Stimulated activated CD4-positive, alpha-beta T cell treated with anti-CD3 and anti-CD28 coated beads, Interleukin-15, amount 100 ng/mL, for 24 hours (primary cell): ENCODE data around the gene CLDN25.

ENCODE experiments used
- DNase-seq: peaks from one replicate; pipeline ENCODE4 v3.0.0-alpha.2; 2020

The CLDN25 gene

GRCh38 chr11:113814181-113814580 lies 34.6 kb downstream of the CLDN25 start:
- no peak for DNase-seq

DNA sequence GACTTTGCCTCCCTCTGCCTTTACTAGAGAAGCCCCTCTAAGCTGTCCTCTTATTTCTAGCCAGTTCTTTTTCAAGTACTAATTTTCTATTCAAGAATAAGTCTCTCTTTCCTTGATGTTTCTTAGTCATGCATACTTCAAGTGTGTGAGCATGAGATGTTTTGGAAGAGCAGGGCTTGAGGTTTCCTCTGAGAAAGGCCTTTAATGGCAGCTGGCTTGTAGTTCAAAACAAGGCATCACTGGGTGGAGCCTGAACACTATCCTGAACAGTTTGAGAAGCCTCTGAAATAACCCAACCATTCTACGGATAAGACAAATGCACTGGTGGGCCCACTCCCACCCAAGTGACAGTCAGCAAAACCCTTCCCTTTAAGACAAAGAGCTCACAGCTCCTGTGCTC lies 37.6 kb downstream of the CLDN25 start:
- DNase-seq, result no peak

DNA sequence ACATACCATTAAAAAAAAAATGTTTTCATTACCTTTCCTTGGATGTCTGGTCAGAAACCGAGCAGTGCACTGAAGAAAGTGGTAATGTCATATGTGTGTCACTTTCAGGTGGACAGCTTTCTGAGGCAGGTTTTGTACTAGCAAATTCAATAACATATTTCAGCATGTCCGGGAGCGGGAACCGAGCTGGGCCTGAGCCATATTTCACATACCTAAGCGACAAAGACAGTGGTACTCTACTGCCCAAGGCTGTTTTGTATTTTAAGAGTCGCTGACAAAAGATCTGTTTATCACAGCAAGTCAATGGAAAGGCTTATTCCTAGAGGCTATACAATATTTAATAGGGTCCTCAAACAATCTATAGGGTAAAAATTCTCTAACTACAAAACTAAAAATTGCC lies 38.0 kb downstream of the CLDN25 start:
- DNase-seq, result no peak

GRCh38 chr11:113818426-113818825 lies 38.8 kb downstream of the CLDN25 start:
- no peak for DNase-seq

- DNase-seq, result no peak
Observed at GRCh38 chr11:113827477-113827876, 47.9 kb downstream of the CLDN25 start.

- no peak for DNase-seq
Observed at GRCh38 chr11:113828191-113828590, 48.6 kb downstream of the CLDN25 start.

DNA sequence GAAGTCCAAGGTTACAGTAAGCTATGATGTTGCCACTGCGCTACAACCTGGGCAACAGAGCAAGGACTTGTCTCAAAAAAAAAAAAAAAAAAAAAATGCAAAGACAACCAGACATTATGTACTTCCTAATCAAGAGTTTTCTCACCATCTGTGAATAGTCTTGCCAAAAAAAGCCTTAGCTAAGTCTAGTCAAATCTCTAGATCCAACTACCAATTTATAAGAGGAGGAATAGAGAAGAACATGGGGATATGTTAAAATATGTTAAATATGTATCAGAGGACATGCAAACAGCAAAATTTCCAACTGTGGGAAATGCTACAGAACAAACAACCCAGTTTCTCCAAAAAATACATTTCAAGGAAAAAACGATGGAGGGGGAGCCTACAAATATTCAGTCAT lies 50.2 kb downstream of the CLDN25 start:
- DNase-seq, result no peak
